Mammary epithelial cell (primary cell): ENCODE data around the gene MTM1.

Experiments
- EZH2 ChIP-seq: IDR thresholded peaks from 2 replicates; pipeline ENCODE4 v1.6.1; 2012; ENCODE audit warnings: low read length, inconsistent platforms, borderline replicate concordance
- TF ChIP-seq, protein P1 (sequence below), 2 donors: IDR thresholded peaks in 1 of 2; conservative IDR thresholded peaks in 1 of 2; 2 replicates each; pipeline ENCODE4 v1.5.1; 2011 to 2012; ENCODE audit warnings: inconsistent platforms in 2 of 2, low read length in 2 of 2, mild to moderate bottlenecking in 2 of 2, control low read depth in 1 of 2, low read depth in 1 of 2; ENCODE audit not compliant: insufficient read depth in 1 of 2; ENCODE audit errors: extremely low read depth in 1 of 2

- TF ChIP-seq, protein P1, sequence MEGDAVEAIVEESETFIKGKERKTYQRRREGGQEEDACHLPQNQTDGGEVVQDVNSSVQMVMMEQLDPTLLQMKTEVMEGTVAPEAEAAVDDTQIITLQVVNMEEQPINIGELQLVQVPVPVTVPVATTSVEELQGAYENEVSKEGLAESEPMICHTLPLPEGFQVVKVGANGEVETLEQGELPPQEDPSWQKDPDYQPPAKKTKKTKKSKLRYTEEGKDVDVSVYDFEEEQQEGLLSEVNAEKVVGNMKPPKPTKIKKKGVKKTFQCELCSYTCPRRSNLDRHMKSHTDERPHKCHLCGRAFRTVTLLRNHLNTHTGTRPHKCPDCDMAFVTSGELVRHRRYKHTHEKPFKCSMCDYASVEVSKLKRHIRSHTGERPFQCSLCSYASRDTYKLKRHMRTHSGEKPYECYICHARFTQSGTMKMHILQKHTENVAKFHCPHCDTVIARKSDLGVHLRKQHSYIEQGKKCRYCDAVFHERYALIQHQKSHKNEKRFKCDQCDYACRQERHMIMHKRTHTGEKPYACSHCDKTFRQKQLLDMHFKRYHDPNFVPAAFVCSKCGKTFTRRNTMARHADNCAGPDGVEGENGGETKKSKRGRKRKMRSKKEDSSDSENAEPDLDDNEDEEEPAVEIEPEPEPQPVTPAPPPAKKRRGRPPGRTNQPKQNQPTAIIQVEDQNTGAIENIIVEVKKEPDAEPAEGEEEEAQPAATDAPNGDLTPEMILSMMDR (conservative IDR thresholded peaks at IDR 0.05 in 1 of 2, IDR thresholded peaks at IDR 0.05 in 1 of 2; ENCODE audit: extremely low read depth in 1 of 2, insufficient read depth in 1 of 2, low read depth in 1 of 2, low read length in 2 of 2) = no peak
- no peak for TF ChIP-seq EZH2
Measured at GRCh38 chrX:150712619-150713018, 144.2 kb downstream of the MTM1 start.
